ENCODE results near the gene C6orf58.

Gene C6orf58

GRCh38 chr6:127576874-127577273 lies at the start of gene C6orf58:
Gene C6orf58 (plus strand): TSS chr6:127577174. CDS start chr6:127577186, 12 bp downstream.
- DNase-seq = no peak

- DNase-seq = no peak
Measured at GRCh38 chr6:127533011-127533410, 44.0 kb upstream of the C6orf58 start.

- DNase-seq = no peak
Measured at GRCh38 chr6:127533736-127534135, 43.2 kb upstream of the C6orf58 start.

- DNase-seq = no peak
Measured at GRCh38 chr6:127538750-127539264, 38.2 kb upstream of the C6orf58 start.

- DNase-seq = no peak
Measured at GRCh38 chr6:127539272-127539671, 37.7 kb upstream of the C6orf58 start.

GRCh38 chr6:127547215-127547614 lies 29.8 kb upstream of the C6orf58 start:
- no peak for DNase-seq

GRCh38 chr6:127547904-127548649 lies 28.9 kb upstream of the C6orf58 start:
- no peak for DNase-seq

GRCh38 chr6:127550403-127550802 lies 26.6 kb upstream of the C6orf58 start:
- no peak for DNase-seq

GRCh38 chr6:127554435-127555006 lies 22.5 kb upstream of the C6orf58 start:
- DNase-seq = no peak

GRCh38 chr6:127561660-127562059 lies 15.3 kb upstream of the C6orf58 start:
- no peak for DNase-seq

- no peak for DNase-seq
Measured at GRCh38 chr6:127564761-127565160, 12.2 kb upstream of the C6orf58 start.

- no peak for DNase-seq
Measured at GRCh38 chr6:127566119-127566518, 10.9 kb upstream of the C6orf58 start.

- no peak for DNase-seq
Measured at GRCh38 chr6:127566651-127567050, 10.3 kb upstream of the C6orf58 start.

GRCh38 chr6:127567476-127567875 lies 9.5 kb upstream of the C6orf58 start:
- DNase-seq = no peak

GRCh38 chr6:127570739-127571389 lies 6.1 kb upstream of the C6orf58 start:
- DNase-seq = no peak

GRCh38 chr6:127578900-127579299 lies 1.9 kb downstream of the C6orf58 start:
- DNase-seq = no peak

GRCh38 chr6:127581576-127581975 lies 4.6 kb downstream of the C6orf58 start:
- DNase-seq = no peak

GRCh38 chr6:127582777-127583462 lies 5.9 kb downstream of the C6orf58 start:
- no peak for DNase-seq

GRCh38 chr6:127585123-127585522 lies 8.1 kb downstream of the C6orf58 start:
- no peak for DNase-seq

- DNase-seq = no peak
Measured at GRCh38 chr6:127586372-127586771, 9.4 kb downstream of the C6orf58 start.

- no peak for DNase-seq
Measured at GRCh38 chr6:127587875-127588274, 10.9 kb downstream of the C6orf58 start.

GRCh38 chr6:127589135-127589534 lies 12.2 kb downstream of the C6orf58 start:
- DNase-seq = no peak

- no peak for DNase-seq
Measured at GRCh38 chr6:127590344-127590743, 13.4 kb downstream of the C6orf58 start.

All from SIG-M5 (cell line).